ENCODE results near the gene CIZ1.

- TF ChIP-seq CTCF (IDR thresholded peaks at IDR 0.05), result peak; percentile 100
- TF ChIP-seq POLR2AphosphoS5 (IDR thresholded peaks at IDR 0.05), result peak in 2 of 3 donors; percentile 59 to 64
- TF ChIP-seq POLR2A (IDR thresholded peaks at IDR 0.05), result no peak
- TF ChIP-seq EP300 (IDR thresholded peaks at IDR 0.05), result no peak
Measured at GRCh38 chr9:128117613-128118471, 73.5 kb downstream of the CIZ1 start.

Measured in suprapubic skin (tissue), 4 donors.